ENCODE measurements around the gene GSK3A.
A peak's percentile ranks its signal among the peaks of the same experiment; 100 is the strongest.

DNA sequence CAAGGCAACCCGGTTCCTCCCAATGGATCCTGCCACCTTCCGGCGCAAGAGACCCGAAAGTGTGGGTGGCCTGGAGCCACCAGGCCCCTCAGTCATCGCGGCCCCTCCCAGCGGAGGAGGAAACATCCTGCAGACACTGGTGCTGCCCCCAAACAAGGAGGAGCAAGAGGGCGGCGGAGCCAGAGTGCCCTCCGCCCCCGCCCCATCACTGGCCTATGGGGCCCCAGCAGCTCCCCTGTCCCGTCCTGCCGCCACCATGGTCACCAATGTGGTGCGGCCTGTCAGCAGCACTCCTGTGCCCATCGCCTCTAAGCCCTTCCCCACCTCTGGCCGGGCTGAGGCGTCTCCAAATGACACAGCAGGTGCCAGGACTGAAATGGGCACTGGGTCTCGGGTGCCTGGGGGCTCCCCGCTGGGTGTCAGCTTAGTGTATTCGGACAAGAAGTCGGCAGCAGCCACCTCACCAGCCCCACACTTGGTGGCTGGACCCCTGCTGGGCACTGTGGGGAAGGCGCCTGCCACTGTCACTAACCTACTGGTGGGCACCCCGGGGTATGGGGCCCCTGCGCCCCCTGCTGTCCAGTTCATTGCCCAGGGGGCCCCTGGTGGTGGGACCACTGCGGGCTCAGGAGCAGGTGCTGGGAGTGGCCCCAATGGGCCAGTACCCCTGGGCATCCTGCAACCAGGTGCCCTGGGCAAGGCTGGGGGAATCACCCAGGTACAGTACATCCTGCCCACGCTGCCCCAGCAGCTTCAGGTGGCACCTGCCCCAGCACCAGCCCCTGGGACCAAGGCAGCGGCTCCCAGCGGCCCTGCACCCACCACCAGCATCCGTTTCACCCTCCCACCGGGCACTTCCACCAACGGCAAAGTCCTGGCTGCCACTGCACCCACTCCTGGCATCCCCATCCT is 48.4 kb upstream of the GSK3A start:
- no peak for TF ChIP-seq EZH2phosphoT487 (IDR thresholded peaks at IDR 0.05; ENCODE audit: borderline replicate concordance)
- TF ChIP-seq, protein P1, sequence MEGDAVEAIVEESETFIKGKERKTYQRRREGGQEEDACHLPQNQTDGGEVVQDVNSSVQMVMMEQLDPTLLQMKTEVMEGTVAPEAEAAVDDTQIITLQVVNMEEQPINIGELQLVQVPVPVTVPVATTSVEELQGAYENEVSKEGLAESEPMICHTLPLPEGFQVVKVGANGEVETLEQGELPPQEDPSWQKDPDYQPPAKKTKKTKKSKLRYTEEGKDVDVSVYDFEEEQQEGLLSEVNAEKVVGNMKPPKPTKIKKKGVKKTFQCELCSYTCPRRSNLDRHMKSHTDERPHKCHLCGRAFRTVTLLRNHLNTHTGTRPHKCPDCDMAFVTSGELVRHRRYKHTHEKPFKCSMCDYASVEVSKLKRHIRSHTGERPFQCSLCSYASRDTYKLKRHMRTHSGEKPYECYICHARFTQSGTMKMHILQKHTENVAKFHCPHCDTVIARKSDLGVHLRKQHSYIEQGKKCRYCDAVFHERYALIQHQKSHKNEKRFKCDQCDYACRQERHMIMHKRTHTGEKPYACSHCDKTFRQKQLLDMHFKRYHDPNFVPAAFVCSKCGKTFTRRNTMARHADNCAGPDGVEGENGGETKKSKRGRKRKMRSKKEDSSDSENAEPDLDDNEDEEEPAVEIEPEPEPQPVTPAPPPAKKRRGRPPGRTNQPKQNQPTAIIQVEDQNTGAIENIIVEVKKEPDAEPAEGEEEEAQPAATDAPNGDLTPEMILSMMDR (conservative IDR thresholded peaks at IDR 0.05; ENCODE audit: low read length) = peak; percentile 98
